Neural cell (in vitro differentiated cells): ENCODE data around the gene USP7.

Source experiments
- CTCF ChIP-seq: fragments of 450-650 bp; IDR thresholded peaks from 2 replicates; pipeline ENCODE4 v1.5.1; 2014; ENCODE audit warnings: antibody characterized with exemption, mild to moderate bottlenecking, moderate library complexity; ENCODE audit not compliant: poor library complexity, severe bottlenecking
- EZH2 ChIP-seq: fragments of 200-600, 300-800 bp; shearing (Covaris generic), sonication (generic); IDR thresholded peaks from 2 replicates; pipeline ENCODE4 v1.6.1; 2014; ENCODE audit warnings: antibody characterized with exemption, low read length, borderline replicate concordance, mild to moderate bottlenecking; ENCODE audit not compliant: insufficient read depth, poor library complexity, severe bottlenecking

DNA sequence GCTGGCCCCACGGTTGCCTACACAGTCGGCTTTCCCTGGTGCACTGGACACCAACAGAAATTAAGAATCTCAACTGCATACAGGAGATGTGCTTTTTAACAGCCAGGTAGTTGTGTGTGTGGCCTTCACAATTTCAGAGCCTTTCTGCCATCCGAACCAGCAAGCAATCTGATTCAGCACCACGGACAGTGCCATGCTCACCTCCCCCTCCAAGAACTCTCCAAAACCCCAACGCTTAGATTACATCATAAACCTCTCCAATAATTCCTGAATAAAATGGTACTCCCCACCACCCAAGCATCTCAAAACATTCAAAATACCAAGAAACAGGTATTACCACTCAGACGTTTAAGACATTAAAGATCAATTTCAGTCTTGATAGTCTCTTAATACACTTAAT is 31.8 kb downstream of the USP7 start:
- TF ChIP-seq EZH2, result no peak
- no peak for TF ChIP-seq CTCF
